ENCODE data around the gene SLC15A1. TPM values are rescaled to one million over a fixed set of nuclear protein-coding genes. Genes with fewer than 3 reads are reported as not detected.

The SLC15A1 gene
- total and polyA plus RNA-seq, 4 donors = 5.8 to 19.7 (median 11.6) TPM

DNA sequence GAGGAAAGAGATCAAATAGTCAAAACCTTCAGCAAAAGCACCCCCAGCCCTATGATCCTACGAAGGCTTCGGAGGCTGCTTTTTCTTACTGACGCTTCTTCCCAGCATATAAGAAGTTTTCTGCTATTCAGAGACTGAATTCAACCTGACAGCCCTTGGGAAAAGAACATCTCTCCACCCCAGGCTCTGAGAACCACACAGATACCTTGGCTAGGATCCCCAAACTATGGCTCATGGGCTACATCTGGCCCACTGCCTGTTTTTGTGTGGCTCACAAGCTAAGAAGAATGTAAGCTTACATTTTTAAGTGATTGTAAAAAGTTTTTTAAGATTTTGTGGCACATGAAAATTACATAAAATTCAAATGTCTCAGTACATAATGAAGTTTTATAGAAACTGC is 3.0 kb downstream of the SLC15A1 start:
- Histone ChIP-seq H3K27ac (ENCODE audit: low read depth in 1 of 2, low read length in 2 of 2) (no peak overlapping the region), H3K9ac (ENCODE audit: low read depth in 1 of 2, low read length in 2 of 2) (no peak overlapping the region), H3K27me3 (ENCODE audit: control insufficient read depth in 4 of 4, insufficient read depth in 4 of 4, low read length in 3 of 4) (no peaks in the 10 kb centered on the region), H3K4me1 (ENCODE audit: control insufficient read depth in 4 of 4, insufficient read depth in 4 of 4, low read length in 3 of 4) (peaks cover 12 to 27% (median 17%) of the 10 kb centered on the region in 4 donors), H3K4me3 (ENCODE audit: low read depth in 1 of 3, low read length in 3 of 3) (no peak overlapping the region), H3K9me3 (ENCODE audit: control insufficient read depth in 4 of 4, low read length in 3 of 4) (no peaks in the 10 kb centered on the region), H3K36me3 (ENCODE audit: control insufficient read depth in 4 of 4, insufficient read depth in 3 of 4, low read depth in 1 of 4, low read length in 3 of 4) (no peaks in the 10 kb centered on the region)
- WGBS = 66% methylated on average over 3 of the region's 3 CpGs
- DNase-seq (ENCODE audit: low spot score) = no peak
- TF ChIP-seq NR2F2 (IDR thresholded peaks at IDR 0.05) = no peak
- no peak for TF ChIP-seq RXRA (IDR thresholded peaks at IDR 0.05)
- no peak for TF ChIP-seq YY1 (IDR thresholded peaks at IDR 0.05)
- no peak for TF ChIP-seq EGR1 (IDR thresholded peaks at IDR 0.05; ENCODE audit: low read depth in 2 of 2)
- TF ChIP-seq FOXA1 (IDR thresholded peaks at IDR 0.05) = no peak
- TF ChIP-seq ZBTB33 (IDR thresholded peaks at IDR 0.05) = no peak
- no peak for TF ChIP-seq RAD21 (IDR thresholded peaks at IDR 0.05)
- TF ChIP-seq, protein P1, sequence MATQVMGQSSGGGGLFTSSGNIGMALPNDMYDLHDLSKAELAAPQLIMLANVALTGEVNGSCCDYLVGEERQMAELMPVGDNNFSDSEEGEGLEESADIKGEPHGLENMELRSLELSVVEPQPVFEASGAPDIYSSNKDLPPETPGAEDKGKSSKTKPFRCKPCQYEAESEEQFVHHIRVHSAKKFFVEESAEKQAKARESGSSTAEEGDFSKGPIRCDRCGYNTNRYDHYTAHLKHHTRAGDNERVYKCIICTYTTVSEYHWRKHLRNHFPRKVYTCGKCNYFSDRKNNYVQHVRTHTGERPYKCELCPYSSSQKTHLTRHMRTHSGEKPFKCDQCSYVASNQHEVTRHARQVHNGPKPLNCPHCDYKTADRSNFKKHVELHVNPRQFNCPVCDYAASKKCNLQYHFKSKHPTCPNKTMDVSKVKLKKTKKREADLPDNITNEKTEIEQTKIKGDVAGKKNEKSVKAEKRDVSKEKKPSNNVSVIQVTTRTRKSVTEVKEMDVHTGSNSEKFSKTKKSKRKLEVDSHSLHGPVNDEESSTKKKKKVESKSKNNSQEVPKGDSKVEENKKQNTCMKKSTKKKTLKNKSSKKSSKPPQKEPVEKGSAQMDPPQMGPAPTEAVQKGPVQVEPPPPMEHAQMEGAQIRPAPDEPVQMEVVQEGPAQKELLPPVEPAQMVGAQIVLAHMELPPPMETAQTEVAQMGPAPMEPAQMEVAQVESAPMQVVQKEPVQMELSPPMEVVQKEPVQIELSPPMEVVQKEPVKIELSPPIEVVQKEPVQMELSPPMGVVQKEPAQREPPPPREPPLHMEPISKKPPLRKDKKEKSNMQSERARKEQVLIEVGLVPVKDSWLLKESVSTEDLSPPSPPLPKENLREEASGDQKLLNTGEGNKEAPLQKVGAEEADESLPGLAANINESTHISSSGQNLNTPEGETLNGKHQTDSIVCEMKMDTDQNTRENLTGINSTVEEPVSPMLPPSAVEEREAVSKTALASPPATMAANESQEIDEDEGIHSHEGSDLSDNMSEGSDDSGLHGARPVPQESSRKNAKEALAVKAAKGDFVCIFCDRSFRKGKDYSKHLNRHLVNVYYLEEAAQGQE (IDR thresholded peaks at IDR 0.05) = no peak
- no peak for TF ChIP-seq JUND (IDR thresholded peaks at IDR 0.05)
- TF ChIP-seq FOXA2 (IDR thresholded peaks at IDR 0.05) = no peak
- TF ChIP-seq HNF4G (IDR thresholded peaks at IDR 0.05) = no peak
- TF ChIP-seq, protein P2, sequence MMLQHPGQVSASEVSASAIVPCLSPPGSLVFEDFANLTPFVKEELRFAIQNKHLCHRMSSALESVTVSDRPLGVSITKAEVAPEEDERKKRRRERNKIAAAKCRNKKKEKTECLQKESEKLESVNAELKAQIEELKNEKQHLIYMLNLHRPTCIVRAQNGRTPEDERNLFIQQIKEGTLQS (IDR thresholded peaks at IDR 0.05) = no peak
- TF ChIP-seq SP1 (IDR thresholded peaks at IDR 0.05) = no peak
- TF ChIP-seq HNF4A (conservative IDR thresholded peaks at IDR 0.05) = no peak
- TF ChIP-seq TAF1 (conservative IDR thresholded peaks at IDR 0.05) = no peak
- TF ChIP-seq, protein P3, sequence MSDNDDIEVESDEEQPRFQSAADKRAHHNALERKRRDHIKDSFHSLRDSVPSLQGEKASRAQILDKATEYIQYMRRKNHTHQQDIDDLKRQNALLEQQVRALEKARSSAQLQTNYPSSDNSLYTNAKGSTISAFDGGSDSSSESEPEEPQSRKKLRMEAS (IDR thresholded peaks at IDR 0.05) = no peak
- no peak for TF ChIP-seq CTCF (IDR thresholded peaks at IDR 0.05; ENCODE audit: low read depth, low read length, missing input control)

GRCh38 chr13:98746968-98747367 is 5.5 kb downstream of the SLC15A1 start:
- Histone ChIP-seq H3K36me3 (ENCODE audit: control insufficient read depth in 4 of 4, insufficient read depth in 3 of 4, low read depth in 1 of 4, low read length in 3 of 4) (no peaks in the 10 kb centered on the region), H3K9ac (ENCODE audit: low read depth in 1 of 2, low read length in 2 of 2) (no peak overlapping the region), H3K27ac (ENCODE audit: low read depth in 1 of 2, low read length in 2 of 2) (no peak overlapping the region), H3K9me3 (ENCODE audit: control insufficient read depth in 4 of 4, low read length in 3 of 4) (no peaks in the 10 kb centered on the region), H3K4me3 (ENCODE audit: low read depth in 1 of 3, low read length in 3 of 3) (no peak overlapping the region), H3K4me1 (ENCODE audit: control insufficient read depth in 4 of 4, insufficient read depth in 4 of 4, low read length in 3 of 4) (peaks cover 12 to 35% (median 20%) of the 10 kb centered on the region in 4 donors), H3K27me3 (ENCODE audit: control insufficient read depth in 4 of 4, insufficient read depth in 4 of 4, low read length in 3 of 4) (no peaks in the 10 kb centered on the region)
- 58% methylated on average over 8 of the region's 8 CpGs for WGBS
- peak; percentile 74 to 84 for TF ChIP-seq RXRA (IDR thresholded peaks at IDR 0.05)
- peak; percentile 87 to 95 for TF ChIP-seq JUND (IDR thresholded peaks at IDR 0.05)
- peak; percentile 56 for TF ChIP-seq NR2F2 (IDR thresholded peaks at IDR 0.05)
- peak; percentile 98 to 99 for TF ChIP-seq HNF4A (conservative IDR thresholded peaks at IDR 0.05)
- TF ChIP-seq, protein P1 (IDR thresholded peaks at IDR 0.05) = no peak
- no peak for TF ChIP-seq ZBTB33 (IDR thresholded peaks at IDR 0.05)
- no peak for TF ChIP-seq FOXA2 (IDR thresholded peaks at IDR 0.05)
- TF ChIP-seq, protein P2 (IDR thresholded peaks at IDR 0.05) = peak; percentile 90
- peak; percentile 93 for TF ChIP-seq HNF4G (IDR thresholded peaks at IDR 0.05)
- peak in 1 of 2 donors; percentile 47 for TF ChIP-seq RAD21 (IDR thresholded peaks at IDR 0.05)
- TF ChIP-seq SP1 (IDR thresholded peaks at IDR 0.05) = peak; percentile 62
- TF ChIP-seq, protein P3 (IDR thresholded peaks at IDR 0.05) = peak; percentile 61
- DNase-seq (ENCODE audit: low spot score) = no peak

Measured in liver (tissue), 9 donors.